ENCODE results near the gene HPS5. TPM values are rescaled to one million over a fixed set of nuclear protein-coding genes. Genes with fewer than 3 reads are reported as not detected.
A peak's percentile ranks its signal among the peaks of the same experiment; 100 is the strongest.

HPS5 gene
- total RNA-seq, 4 donors from 2014 or later: 13.5 to 37.3 (median 20.2) TPM

DNA sequence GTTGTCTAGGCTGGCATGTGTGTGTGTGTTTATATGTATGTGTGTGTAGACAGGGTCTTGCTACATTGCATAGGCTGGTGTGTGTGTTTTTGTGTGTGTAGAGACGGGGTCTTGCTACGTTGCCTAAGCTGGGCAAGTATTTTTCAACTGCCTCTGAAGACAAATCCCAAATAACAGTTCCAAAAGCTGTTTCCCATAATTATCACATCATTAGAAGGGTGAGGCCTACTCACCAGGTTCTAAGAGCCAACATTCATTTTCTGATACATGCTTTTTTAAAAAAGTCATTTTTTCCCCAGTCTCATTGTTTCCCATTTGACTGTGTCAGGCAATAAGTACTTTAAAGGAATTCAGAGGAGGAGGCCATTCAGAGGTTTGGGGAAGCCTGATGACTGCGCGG, 33.0 kb downstream of the HPS5 start:
- H3K27ac ChIP-seq: no peak overlapping the region
- H3K4me3 ChIP-seq: no peak overlapping the region
- peaks cover 21 to 98% of the 10 kb centered on the region in 2 donors for H3K36me3 ChIP-seq
- no peaks in the 10 kb centered on the region for H3K27me3 ChIP-seq
- TF ChIP-seq, protein P1, sequence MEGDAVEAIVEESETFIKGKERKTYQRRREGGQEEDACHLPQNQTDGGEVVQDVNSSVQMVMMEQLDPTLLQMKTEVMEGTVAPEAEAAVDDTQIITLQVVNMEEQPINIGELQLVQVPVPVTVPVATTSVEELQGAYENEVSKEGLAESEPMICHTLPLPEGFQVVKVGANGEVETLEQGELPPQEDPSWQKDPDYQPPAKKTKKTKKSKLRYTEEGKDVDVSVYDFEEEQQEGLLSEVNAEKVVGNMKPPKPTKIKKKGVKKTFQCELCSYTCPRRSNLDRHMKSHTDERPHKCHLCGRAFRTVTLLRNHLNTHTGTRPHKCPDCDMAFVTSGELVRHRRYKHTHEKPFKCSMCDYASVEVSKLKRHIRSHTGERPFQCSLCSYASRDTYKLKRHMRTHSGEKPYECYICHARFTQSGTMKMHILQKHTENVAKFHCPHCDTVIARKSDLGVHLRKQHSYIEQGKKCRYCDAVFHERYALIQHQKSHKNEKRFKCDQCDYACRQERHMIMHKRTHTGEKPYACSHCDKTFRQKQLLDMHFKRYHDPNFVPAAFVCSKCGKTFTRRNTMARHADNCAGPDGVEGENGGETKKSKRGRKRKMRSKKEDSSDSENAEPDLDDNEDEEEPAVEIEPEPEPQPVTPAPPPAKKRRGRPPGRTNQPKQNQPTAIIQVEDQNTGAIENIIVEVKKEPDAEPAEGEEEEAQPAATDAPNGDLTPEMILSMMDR (IDR thresholded peaks at IDR 0.05): no peak
- TF ChIP-seq POLR2A (IDR thresholded peaks at IDR 0.05) (no peak), POLR2AphosphoS5 (IDR thresholded peaks at IDR 0.05) (no peak), EP300 (IDR thresholded peaks at IDR 0.05) (no peak)
- H3K4me1 ChIP-seq: no peaks in the 10 kb centered on the region
- H3K9me3 ChIP-seq: no peaks in the 10 kb centered on the region
- ATAC-seq: no peak
- 89 to 98% methylated on average over 4 of the region's 4 CpGs for WGBS, 2 donors (ENCODE audit: low coverage in 1 of 2)

DNA sequence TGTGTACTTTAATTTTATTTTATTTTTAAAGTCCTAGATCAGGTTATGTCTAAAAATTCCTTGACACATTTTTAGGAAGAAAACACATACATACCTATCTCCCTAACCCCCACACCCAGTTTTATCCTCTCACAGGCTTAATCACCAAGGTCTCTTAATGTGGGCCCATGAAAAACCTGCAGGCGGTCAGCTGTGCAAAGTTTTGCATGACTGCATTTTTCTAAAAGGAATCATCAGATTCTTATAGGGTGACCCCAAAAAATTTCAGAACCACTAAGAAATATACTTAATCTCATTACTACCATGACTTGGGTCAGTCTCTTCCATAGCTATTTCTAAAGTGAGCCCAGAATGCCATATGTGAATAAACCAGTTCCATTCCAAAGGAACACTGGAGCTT, 36.1 kb downstream of the HPS5 start:
- ATAC-seq: no peak
- H3K4me3 ChIP-seq: no peak overlapping the region
- WGBS, 2 donors (ENCODE audit: low coverage in 1 of 2): 100% methylated on average over 1 of the region's 1 CpG
- peaks cover 15 to 97% of the 10 kb centered on the region in 2 donors for H3K36me3 ChIP-seq
- H3K27me3 ChIP-seq: no peaks in the 10 kb centered on the region
- TF ChIP-seq POLR2AphosphoS5 (IDR thresholded peaks at IDR 0.05): no peak
- TF ChIP-seq, protein P1 (IDR thresholded peaks at IDR 0.05): no peak
- no peaks in the 10 kb centered on the region for H3K9me3 ChIP-seq
- H3K27ac ChIP-seq: no peak overlapping the region
- H3K4me1 ChIP-seq: no peaks in the 10 kb centered on the region

DNA sequence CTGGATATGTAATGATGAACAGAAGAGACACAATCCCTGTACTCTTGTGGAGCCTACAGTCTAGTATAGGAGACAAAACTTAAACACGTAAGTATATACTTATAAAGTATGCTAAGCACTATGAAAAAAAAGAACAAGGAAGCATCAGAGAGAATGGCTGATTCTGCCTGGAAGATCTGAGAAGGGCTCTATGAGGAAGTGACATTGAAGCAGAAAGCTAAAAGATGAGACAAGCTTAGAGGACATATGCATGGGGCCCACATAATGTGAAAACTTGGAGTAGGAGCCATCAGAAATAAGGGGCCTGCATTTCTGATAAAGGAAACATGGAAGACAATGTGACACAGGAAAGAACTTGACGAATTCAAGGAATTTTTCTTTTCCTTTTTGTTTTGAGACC, 39.3 kb downstream of the HPS5 start:
- H3K4me1 ChIP-seq: no peaks in the 10 kb centered on the region
- no peak overlapping the region for H3K27ac ChIP-seq
- peaks cover 13 to 89% of the 10 kb centered on the region in 2 donors for H3K36me3 ChIP-seq
- TF ChIP-seq POLR2A (IDR thresholded peaks at IDR 0.05): no peak
- ATAC-seq: no peak
- no peak overlapping the region for H3K4me3 ChIP-seq
- H3K9me3 ChIP-seq: no peaks in the 10 kb centered on the region
- no peaks in the 10 kb centered on the region for H3K27me3 ChIP-seq
- WGBS, 2 donors (ENCODE audit: low coverage in 1 of 2): 83 to 94% methylated on average over 2 of the region's 2 CpGs

DNA sequence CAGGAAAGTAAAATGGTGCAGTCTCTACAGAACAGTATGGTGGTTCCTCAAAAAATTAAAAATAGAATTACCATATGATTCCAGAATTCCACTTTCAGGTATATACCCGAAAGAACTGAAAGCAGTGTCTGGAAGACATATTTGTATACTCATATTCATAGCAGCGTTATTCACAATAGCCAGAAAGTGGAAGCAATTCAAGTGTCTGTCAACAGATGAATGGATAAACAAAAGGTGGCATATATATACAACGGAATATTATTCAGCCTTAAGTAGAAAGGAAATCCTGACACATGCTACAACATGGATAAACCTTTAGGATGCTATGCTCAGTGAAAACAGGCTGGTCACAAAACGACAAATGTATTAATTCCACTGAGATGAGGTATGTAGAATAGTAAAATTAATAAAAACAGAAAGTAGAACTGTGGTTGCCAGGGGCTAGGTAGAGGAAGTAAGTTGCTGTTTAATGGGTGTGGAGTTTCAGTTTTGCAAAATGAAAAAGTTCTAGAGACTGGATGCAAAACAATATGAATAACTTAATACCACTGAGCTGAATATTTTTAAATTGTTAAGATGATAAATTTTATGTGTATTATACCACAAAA, 41.4 kb downstream of the HPS5 start:
- Histone ChIP-seq H3K4me1 (no peaks in the 10 kb centered on the region), H3K4me3 (no peak overlapping the region), H3K27ac (no peak overlapping the region), H3K27me3 (no peaks in the 10 kb centered on the region), H3K36me3 (peaks cover 4 to 78% of the 10 kb centered on the region in 2 donors), H3K9me3 (no peaks in the 10 kb centered on the region)
- no peak for ATAC-seq
- TF ChIP-seq EP300 (IDR thresholded peaks at IDR 0.05): no peak
- TF ChIP-seq POLR2AphosphoS5 (IDR thresholded peaks at IDR 0.05): no peak
- TF ChIP-seq, protein P1 (IDR thresholded peaks at IDR 0.05): no peak
- TF ChIP-seq POLR2A (IDR thresholded peaks at IDR 0.05): no peak
- WGBS, 2 donors (ENCODE audit: low coverage in 1 of 2): 53 to 56% methylated on average over 4 of the region's 4 CpGs

DNA sequence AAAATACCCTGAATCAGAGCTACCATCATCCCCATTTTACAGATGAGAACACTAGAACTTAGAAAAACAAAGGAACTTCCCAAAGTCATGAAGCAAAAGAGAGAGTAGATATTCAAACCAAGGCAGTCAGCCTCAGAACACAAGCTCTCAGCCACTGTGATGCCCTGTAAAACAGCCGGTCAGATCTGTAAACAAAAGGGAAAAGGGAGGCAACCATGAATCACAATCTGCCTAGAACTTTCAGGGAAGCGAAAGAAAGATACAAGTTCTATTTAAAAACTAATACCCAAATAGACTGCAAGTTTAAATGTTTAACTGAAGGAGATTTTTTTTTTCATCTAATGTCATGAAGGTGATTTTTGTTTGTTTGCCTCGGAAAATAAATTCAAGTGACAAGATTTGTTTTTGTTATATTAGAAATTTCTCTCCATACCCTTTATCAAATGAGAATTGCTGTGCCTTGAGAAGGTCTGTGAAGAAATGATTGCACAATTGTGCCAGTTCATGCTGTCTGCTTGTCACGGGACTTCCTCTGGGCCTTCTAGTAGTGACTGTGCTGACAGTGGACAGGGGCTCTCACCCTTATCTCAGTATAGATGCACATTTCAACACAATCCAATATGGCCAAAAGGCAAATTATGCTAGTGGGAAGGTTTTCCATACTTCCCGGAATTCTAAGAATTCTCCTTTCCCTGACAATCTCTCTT, 44.2 kb downstream of the HPS5 start:
- peaks cover 0 to 60% of the 10 kb centered on the region in 2 donors for H3K36me3 ChIP-seq
- TF ChIP-seq POLR2A (IDR thresholded peaks at IDR 0.05): no peak
- no peak for TF ChIP-seq POLR2AphosphoS5 (IDR thresholded peaks at IDR 0.05)
- TF ChIP-seq, protein P1 (IDR thresholded peaks at IDR 0.05): no peak
- TF ChIP-seq EP300 (IDR thresholded peaks at IDR 0.05): no peak
- no peaks in the 10 kb centered on the region for H3K4me1 ChIP-seq
- H3K27me3 ChIP-seq: no peaks in the 10 kb centered on the region
- H3K4me3 ChIP-seq: no peak overlapping the region
- no peaks in the 10 kb centered on the region for H3K9me3 ChIP-seq
- peak; percentile 63 for ATAC-seq
- H3K27ac ChIP-seq: no peak overlapping the region
- 92 to 93% methylated on average over 4 to 5 of the region's 5 CpGs for WGBS, 2 donors (ENCODE audit: low coverage in 1 of 2)

Data from gastroesophageal sphincter (tissue), 4 donors.